Inflammatory macrophage treated with lipopolysaccharide for 1 hour (primary cell): ENCODE measurements around the gene INTS2.
"Not testable (repeated sequence)": the region's sequence is repeated elsewhere in the genome, so short reads cannot be mapped to it uniquely, and the experiment has no call there.

Experiments
- DNase-seq, 2 donors: peaks; one replicate each; pipeline ENCODE4 v3.0.0-alpha.2; 2020 to 2022

INTS2 gene

DNA sequence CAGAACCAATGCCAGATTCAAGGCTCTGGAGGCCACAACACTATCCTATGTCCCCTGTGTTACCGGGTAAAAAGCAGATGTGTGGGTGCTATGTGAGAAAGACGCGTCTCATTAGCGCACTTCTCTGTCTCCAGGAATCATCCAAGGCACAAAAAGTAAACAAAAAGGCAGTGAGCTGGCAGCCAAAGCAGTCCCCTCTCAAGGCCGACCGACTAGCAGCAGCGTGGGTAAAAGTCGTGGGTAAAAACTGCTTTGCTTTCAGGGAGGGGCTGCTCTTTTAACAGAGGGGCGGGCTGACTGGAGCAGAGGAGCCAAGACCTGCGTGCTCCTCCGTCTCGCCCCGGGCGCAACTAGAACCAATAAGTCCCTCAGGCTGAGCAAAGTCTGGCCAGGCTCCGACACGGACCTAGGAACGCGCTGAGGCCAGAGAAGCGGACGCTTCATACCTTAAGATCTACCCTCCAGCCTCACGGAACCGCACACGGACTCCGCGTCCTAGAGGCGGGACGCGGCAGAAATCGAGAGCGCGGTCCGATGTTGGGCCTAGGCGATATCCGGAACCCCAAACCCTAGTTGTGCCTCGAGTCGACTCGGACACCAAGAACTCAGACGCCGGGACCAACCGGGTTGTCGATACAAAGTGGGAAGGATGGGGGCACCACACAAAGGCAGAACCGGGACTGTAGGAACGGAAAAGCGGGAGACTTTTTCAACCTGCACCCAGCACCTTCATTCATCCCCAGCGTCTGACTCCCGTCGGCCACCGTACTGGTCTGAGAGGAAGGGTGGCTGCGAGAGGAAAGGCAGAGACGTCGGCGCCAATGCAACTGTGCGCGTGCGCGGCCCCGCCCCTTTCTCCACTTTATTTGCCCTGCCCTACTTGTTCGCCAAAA lies at the start of gene INTS2:
INTS2 (minus strand) TSS at position 775 of the 893 bp plus-strand sequence. CDS start 1,338 bp downstream, outside the sequence.
- peak; percentile 87 to 96 for DNase-seq

- no peak for DNase-seq
Observed at GRCh38 chr17:61974115-61974514, 46.3 kb upstream of the INTS2 start.

DNA sequence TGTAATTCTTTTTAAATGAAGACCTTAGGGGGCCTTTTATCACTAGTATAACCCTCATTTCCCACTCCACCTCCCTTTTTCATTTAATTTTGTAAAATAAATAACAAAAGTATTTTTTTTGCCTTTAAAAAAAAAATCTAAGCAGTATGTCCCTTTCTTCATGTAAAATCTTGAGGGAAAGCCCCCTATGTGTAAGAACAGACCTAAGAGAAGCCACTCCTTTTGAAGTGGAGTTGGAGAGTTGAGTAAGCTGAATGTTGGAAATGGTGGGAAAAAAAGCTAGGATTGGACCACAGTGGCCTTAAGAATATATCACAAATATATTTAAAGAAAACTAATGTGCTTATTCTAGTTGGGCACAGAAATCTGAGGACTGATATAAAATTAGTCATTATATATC lies 44.5 kb upstream of the INTS2 start:
- DNase-seq = no peak

DNA sequence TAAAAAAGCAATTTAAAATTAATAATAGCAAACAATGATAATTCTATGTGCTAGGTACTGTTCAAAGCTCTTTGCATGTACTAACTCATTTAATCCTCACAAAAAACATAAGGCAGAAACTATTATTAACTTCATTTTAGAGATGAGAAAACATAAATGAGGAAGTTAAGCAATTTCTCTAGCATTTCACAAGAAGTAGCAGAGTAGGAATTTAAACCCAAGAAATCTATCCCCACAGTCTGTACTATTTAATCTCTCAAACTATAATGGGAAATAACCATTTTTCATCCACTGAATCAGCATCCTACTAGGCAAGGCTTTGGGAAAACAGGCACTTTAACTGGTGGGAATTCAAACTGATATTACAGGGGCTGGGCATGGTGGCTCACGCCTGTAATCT lies 42.2 kb upstream of the INTS2 start:
- peak; percentile 52 to 69 for DNase-seq

DNA sequence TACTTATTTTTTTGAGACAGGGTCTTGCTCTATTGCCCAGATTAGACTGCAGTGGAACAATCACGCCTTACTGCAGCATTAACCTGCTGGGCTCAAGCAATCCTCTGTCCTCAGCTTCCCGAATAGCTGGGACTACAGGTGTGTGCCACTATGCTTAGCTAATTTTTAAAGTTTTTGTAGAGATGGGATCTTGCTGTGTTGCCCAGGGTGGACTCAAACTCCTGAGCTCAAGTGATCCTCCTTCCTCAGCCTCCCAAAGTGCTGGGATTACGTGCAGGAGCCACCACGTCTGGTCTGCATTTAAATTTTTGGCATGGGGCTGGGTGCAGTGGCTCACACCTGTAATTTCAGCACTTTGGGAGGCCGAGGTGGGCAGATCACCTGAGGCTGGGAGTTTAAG lies 41.0 kb upstream of the INTS2 start:
- no peak for DNase-seq

DNA sequence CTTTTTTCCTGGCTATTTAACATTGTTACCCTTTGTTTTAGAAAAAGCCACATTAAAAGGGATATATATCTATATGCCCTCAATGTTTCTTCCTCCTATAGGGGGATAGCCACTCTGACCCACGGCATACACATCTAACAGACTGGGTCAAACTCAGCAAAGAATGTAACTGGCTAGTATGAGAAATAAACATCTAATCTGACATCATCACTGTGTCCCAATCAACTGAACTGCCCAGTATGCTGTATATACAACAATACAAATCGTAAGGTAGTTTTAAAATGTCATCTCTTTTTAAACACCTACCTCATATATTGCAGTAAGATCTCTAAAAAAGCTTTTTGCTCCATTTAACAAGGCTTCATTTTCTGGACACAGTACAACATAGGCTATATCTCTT lies 39.9 kb upstream of the INTS2 start:
- DNase-seq = no peak

- no peak for DNase-seq
Observed at GRCh38 chr17:61966191-61966590, 38.4 kb upstream of the INTS2 start.

DNA sequence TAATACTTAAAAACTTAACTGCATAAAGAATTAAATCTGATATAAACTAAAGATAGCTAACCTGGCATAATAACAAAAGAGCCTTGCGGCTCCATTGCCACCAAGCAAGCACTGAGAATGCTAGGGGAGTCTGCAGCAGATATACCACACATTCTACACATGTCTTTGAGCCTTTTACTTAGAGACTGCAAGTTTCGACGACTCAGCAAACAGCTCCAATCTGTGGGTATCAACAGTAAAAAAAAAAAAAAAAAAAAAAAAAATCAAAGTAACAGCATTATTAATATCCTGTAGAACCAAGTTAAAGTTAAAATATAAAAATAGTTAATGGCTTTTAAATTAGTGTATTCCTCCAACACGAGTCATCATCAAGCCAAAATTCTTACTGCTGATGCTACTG lies 27.8 kb upstream of the INTS2 start:
- DNase-seq = no peak

DNA sequence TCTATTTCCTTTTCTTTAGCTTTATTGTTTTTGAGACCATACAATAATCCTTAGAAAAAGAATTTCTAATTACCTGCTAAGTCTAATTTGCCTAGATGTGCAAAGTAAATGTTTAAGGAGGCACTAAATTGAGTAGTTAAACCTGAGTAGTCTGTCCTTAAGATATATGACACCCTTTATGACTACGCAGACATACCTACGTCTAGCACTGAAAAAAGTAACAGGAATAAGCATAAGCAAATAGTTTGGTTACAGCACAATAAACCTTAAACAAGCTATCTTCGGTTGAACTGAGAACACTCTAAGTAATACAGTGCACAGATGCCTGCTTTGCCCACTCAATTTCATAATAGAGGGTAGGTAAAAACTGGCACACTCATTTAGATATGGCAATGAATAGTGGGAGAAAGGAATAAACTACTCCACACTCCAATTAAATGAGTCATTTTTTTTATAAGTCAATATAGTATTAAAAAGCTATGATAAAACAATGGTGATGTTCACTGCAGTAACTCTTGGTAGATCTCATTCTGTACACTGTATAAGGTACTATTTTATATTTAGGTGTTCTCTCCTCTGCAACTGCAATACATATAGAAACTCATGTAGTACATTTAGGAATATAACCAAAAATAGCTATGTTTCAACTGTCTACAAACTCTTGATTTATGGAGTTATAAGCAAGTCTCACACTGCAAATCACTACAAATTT lies 19.7 kb upstream of the INTS2 start:
- DNase-seq = no peak

DNA sequence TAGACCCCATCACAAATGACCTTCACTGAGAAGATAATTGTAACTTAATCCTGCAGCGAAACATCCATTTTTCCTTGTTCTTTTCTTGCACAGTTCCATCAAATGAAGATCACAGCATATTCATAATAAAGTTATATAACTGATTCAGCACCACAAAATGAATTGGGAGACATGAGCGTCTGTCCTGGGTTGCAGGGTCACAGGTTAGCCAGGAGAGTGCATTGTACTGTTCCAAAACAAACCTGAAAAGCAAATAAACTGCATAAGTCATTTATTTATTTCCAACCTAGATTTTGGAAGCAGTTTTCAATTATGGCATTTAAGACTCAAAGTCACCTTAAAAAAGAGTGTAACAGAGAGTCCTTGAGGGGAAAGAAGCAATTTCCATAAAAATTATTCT lies 18.6 kb upstream of the INTS2 start:
- DNase-seq = no peak

- no peak for DNase-seq
Observed at GRCh38 chr17:61943117-61943516, 15.3 kb upstream of the INTS2 start.

DNA sequence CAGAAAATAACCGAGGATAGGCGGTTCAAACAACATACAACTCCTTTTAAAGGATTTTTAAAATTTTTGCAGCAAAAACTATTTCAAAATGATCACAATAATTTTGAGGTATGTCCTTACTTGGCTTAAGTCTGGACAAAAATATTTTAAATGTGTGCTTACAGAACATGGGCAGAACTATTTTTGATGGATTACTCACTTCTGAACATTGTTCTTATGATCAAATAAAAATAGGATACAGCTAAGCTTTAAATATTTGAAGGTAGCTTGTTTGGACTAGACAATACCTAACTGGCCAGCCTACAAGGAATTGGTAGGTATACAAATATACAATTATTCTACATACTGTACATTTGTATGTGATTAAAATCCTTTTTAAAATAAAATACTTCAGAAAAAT lies 14.3 kb upstream of the INTS2 start:
- DNase-seq = no peak

GRCh38 chr17:61928101-61928436 lies 287 bp upstream of the INTS2 start:
- DNase-seq = no peak

DNA sequence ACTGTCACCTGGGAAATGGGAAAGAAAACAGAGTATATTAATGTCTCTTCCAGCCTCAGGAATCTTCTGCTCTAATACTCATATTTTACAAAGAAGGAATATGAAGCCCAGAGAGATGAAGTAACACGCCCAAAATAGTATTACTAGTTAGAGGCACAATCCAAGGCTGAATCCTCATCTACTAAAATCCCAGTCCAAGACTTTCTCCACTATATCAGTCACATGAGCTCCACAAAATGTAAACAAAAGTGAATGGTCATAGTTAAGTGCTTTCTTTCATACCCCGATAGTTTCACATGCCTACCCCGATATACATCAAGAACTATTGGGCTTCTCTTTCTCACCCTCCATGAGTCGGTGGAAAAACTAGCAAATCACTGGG lies 965 bp downstream of the INTS2 start:
- DNase-seq = no peak

- not testable (repeated sequence) for DNase-seq
Observed at GRCh38 chr17:61915162-61915561, 12.6 kb downstream of the INTS2 start.

GRCh38 chr17:61908292-61909037 lies 19.3 kb downstream of the INTS2 start:
- DNase-seq = no peak

GRCh38 chr17:61907361-61907760 lies 20.4 kb downstream of the INTS2 start:
- DNase-seq = no peak

- DNase-seq = no peak
Observed at GRCh38 chr17:61904094-61904710, 23.6 kb downstream of the INTS2 start.

- DNase-seq = no peak
Observed at GRCh38 chr17:61903251-61903650, 24.5 kb downstream of the INTS2 start.

DNA sequence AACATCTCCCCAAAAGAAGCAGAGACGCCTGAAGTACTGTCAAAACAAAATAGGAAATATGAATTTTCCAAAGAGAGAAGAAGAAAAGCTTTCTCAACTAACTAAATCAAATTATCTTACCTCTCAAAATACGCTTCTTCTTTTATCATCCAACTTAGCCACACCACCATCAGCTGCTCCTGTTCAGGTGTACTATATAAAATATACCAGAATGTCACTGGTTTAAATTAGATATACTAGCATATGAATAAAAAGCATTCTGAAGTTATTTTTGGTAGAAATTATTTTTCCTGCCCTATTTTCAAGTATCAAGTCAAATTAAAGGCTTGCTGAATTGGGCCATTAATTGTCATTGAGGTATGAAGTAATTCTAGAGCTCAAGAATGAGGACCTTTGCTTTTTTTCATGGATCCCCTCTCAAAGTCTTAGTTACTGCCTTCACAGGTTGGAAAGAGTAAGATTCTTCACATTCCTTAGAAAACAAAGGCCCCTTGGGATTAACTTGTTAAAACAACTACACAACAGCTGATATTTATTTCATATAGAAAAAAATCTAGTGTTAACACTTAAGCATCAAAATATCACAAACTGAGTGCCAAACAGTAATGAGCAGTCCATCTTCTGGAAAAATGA lies 30.1 kb downstream of the INTS2 start:
- no peak for DNase-seq

DNA sequence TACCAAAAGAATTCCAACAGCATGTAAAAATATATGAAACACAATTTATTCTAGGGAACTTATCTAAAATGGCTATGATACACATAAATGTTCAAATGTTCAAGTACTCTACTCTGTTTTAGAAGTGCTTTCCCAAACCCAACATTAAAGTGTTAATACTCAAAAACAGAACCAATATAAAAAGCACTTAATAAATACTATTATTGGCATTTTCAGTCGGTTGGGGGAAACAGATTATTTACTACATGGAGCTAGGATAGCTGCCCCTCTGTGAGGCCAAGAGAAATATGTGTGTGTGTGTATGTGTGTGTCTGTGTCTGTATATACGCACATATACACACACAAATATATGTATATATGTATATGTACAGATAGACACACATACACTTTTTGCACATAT lies 32.4 kb downstream of the INTS2 start:
- no peak for DNase-seq

- DNase-seq = not testable (repeated sequence)
Observed at GRCh38 chr17:61894310-61894709, 33.5 kb downstream of the INTS2 start.

DNA sequence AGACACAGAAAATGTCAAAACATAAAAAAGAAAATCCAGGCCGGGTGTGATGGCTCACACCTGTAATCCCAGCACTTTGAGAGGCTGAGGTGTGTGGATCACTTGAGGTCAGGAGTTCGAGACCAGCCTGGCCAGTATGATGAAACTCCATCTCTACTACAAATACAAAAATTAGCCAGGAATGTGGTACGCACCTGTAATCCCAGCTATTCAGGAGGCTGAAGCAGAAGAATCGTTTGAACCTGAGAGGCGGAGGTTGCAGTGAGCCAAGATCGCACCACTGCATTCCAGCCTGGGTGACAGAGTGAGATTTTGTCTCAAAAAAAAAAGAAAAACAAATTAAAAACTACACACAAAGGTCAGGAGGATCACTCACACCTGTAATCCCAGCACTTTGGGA lies 40.0 kb downstream of the INTS2 start:
- DNase-seq = not testable (repeated sequence)
